GM18517 (cell line): ENCODE results near the gene DEDD2.
A peak's percentile ranks its signal among the peaks of the same experiment; 100 is the strongest.

Source experiments
- ATAC-seq: cut with Tn5 transposase; IDR thresholded peaks from one replicate; pipeline ENCODE4 v1.9.1; 2021; ENCODE audit warnings: mild to moderate bottlenecking, moderate library complexity; ENCODE audit not compliant: unreplicated experiment

DEDD2 gene

DNA sequence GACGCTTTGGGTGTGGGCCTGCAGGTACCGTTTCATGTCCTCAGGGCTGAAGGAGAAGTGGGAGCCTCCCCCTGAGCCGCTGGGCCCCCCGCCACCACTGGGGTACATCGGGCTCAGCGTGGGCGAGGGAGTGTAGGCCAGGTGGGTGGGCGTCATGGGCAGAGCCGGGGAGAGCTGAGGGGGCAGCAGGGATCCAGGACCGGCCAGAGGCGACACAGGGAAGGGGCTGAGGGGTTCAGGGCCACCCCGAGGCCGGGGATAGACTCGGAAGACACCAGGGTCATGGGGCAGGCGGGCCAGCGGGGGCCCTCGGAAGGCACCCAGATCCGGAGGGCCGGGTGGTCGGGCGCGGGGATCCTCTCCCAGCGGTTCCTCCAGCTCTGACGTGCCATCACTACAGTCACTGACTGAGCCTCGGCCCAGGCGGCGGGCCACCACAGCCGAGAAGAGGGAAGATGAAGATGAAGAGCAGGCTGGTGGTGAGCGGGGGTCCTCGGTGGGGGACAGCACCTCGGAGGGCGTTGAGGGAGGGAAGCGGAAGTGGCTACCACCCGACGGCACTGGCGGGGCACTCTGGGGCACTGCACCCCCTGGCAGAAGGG, 31.8 kb upstream of the DEDD2 start:
- no peak for ATAC-seq

DNA sequence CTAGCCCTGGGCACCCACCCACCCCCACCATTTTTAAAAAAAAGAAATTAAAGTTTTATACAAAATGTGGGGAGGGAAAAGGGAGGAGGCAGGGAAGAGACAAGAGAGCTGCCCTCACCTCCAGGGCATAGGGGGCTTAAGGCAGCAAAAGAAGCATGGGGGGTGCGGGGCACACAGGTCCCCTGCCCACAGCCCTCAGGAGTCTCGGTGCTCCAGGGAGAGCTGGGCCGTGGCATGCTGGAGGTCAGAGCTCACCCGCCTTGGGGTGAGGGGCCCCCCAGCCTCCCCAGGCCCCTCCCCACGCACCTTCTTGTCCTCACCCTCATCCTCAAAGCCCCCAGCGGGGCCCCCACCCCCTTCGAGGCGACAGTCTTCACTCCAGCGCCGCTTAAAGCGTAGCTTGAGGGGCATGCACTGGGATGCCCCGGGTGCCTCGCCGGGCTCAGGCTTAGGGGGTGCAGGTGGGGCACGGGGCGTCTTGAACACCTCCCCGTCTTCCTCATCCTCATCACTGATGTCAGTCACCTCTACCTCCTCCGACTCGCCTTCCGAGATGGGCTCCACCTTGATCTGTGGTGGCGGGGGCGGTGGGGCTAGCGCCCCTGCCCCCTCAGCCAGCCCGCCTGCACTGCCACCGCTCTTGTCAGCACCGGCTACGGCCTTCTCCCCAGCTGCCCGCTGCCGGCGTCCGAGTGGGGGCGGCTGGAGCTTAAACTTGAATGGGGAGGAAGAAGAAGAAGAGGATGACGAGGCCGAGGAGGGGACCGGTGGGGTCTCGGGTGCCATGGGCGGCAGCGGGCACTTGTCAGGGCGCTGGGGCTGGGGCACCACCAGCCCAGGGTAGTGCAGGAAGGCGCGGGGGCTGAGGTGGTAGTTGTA, 31.0 kb upstream of the DEDD2 start:
- ATAC-seq: no peak

DNA sequence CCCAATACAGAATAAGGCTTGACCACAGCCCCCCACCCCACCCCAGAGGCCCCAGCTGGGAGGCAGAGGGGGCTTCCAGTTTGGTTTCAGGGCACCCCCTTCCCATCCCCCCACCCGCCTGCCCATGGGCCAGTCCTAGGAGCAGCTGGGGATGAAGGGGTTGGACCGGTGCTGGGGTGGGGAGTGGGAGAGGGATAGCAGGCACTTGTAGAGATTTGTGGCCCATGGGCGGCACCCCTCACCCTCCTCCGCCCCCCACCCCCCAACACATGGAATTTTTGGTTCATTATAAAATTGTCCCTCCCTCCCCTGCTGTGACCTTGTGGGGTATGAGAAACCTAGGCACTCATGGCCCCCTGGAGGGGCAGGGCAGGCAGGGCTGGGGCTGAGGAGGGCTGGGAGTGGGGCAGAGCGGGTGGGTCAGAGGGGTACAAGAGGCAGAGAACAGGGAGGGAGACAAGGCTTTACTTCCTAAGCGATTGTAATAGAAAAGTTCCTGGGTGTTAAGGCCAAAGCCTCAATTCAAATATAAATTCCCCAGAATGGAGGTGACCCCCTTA, 30.2 kb upstream of the DEDD2 start:
- ATAC-seq: no peak

DNA sequence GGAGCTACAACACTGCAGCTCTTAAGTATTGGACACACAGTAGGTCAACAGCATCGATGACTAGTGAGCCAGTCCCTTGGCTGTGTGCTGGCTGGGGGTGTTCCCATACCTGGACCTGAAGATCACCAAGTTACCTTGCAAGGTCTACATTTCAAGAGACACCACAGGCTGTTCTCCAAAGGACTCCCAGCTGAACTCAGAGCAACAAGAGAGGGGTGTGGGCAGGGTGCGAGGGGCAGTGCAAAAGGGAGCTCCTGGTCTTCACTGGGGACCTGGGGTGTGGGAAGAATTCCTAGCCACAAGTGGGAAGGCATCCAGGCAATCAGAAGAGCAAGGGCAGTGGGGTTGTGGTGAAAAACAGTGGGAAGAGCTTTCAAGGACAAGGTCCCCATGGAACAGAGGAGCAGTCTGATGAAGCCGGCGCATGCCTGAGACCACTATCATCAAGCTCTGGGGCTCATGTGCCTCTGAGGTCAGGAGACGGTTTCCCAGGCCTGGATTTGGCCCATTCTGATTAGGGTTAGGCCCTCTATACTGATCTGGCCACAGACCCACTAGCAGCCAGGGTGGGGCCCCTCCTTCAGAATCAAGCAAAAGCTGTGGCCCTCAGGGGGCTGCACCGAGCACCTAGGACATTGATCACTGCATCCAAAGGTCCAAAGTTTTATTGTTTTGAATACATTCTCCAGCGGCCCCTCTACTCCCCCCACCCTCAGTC, 29.6 kb upstream of the DEDD2 start:
- no peak for ATAC-seq

DNA sequence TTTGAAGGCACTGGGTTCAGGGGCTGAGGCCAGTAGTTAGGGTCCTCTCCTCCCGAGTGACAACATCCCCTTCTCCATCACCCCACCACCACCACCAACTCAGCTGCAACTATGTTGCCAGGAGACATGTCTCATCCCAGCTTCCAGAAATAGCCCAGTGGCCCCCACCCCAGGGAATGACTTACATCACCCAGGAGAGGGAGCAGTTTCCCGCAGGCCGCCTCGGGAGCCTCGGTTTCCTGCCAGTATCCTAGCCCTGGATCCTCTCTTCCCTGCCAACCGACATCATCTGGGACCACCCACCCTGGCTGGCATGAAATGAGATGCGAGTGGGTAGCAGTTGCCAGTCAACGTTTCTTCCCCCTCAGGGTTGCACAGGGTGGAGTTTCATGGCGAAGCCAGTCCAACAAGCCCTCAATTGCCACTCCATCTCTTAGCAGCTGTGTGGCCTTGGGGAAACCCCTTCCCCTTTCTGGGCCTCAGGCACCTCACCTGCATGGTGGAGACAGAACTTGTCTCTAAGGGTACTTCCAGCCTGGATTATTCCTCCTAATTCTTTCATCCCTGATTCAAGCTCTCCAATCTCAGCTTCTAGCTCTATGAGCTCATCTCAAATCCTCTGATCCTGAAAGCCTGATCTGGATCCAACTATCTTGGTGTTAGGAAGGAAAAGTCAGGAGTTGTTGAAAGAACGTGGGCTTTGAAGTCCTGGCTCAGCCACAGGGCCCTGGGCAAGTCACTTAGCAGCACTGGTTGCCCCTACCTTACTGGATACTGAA, 28.9 kb upstream of the DEDD2 start:
- ATAC-seq: no peak

DNA sequence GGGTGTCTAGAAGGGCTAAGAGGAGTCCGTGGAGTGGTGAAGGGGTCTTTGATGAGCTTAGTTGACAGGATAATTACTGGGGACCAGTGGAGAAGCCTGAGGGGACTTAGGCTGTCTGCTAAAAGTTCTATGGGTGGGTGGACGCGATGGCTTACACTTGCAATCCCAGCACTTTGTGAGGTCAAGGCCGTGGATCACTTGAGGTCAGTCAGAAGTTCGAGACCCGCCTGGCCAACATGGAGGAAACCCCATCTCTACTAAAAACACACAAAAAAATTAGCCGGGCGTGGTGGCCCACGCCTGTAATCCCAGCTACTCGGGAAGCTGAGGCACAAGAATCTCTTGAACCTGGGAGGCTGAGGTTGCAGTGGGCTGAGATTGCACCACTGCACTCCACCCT, 27.8 kb upstream of the DEDD2 start:
- no peak for ATAC-seq

DNA sequence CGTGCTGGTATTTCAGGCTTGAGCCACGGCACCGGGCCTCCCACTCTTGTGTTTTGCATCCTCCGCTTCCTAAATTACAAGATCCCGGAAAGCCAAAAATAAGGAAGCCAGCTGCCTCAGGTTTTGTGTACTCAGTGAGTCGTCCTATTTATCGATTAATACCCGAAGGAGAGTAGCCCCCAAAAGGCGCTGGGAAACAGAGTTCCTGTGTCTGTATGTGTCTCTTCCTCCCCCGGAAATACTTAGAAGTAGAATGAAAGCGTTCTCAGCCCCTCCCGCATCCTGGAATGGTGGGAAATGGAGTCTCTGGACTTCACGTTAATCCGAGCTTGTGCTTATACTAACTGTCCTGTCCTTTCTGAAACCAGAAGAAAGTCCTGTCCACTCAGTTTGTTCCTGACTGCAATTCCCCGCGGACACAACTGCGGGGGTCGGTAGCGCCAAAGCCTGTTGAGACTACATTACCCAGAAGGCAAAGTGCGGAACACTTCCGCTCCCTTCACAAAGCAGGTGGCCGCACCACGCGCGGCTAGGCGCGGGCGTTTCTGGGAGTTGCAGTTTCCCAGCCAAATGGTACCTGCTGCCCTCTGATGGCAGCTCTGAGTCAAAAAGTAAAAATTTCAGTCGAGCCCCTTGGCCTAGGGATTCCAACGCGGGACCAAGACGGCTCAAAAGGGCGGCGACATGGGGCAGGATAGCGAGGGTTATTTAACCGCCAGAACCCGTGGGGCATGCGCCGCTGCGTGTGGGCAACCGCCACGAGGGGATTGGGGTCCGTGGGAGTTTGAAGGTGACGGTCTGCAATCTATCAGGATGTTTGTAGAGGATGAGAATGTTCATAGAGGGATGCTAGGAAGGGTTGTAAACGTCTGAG, 27.1 kb upstream of the DEDD2 start:
- ATAC-seq: peak; percentile 43

DNA sequence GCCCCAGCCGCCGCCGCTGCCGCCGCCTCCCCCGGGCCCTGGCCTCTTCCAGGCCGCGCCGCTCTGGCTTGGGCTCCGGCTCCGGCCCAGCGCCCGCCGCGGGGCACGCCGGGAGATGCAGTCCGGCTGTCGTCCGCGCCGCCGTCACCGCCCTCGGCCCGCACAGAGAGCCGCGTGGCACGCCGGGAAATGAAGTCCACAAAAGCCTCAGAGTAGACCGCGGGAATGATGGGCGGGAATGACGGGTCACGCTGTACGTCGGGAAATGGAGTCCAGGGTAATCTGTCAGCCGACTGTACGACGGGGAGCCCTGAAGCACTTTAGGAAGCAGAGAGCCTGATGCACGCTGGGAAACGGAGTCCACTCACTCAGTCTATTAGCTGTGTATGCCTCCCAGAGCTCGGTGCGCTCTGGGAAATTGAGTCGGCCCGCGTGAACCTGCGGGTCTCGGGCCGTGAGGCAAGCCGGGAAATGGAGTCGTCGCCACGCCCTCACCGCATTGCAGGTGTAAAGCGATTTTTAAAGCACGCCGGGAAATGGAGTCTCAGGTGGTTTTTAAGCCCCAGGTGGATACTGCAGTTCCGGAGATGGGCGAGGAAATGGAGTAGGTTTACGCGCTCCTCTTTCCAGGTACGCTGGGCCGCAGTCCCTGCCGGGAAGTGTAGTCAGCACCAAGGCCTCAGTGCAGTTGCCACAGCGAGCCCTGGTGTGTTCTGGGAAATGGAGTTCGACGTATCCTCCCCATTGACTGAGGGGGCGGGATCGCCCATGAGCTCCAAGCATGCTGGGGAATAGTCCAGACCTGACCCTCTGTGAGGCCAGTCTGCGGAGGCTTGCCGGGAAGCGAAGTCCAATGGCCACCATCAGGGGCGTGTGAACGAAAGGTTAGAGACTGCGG, 25.3 kb upstream of the DEDD2 start, which contains the start of gene GSK3A:
GSK3A (minus strand) TSS at position 91 of the 898 bp plus-strand sequence. CDS start 137 bp downstream, outside the sequence.
- ATAC-seq: peak; percentile 61

DNA sequence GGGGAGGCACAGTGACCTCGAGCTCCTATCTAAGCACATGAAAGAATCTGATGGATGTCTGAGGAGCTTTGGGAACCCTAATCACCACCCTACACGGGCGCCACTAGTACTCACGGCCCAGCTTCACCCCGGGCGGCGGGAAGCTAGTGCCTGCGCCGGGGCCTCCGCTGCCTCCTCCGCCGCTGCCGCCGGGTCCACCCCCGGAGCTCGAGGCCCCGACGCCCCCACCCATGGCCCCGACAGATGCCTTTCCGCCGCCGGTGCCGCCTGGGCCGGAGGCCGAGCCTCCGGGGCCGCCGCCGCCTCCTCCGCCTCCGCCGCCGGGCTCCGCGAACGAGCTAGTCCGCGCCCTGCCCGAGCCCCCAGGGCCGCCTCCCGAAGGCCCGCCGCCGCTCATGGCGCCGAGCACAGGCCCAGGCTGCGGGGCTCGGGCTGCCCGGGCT, 24.6 kb upstream of the DEDD2 start:
- peak; percentile 1 for ATAC-seq

DNA sequence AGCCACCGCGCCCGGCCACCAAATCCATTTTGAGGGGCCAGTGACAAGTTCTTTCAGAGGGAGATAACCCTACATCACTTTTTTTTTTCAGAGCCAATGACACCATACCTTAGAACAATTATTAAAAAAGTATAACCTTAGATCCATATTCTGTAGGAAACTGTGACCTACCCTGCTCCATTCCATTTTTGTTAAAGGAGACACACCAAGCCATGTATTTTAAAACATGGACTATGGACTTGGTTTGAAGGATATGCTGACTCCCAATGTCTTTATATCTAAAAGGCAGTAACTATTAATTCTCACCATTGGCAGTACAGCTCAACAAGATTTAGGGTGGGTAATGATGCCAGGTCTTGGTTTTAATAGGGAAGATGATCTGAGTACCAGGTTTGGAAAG, 23.8 kb upstream of the DEDD2 start:
- no peak for ATAC-seq

DNA sequence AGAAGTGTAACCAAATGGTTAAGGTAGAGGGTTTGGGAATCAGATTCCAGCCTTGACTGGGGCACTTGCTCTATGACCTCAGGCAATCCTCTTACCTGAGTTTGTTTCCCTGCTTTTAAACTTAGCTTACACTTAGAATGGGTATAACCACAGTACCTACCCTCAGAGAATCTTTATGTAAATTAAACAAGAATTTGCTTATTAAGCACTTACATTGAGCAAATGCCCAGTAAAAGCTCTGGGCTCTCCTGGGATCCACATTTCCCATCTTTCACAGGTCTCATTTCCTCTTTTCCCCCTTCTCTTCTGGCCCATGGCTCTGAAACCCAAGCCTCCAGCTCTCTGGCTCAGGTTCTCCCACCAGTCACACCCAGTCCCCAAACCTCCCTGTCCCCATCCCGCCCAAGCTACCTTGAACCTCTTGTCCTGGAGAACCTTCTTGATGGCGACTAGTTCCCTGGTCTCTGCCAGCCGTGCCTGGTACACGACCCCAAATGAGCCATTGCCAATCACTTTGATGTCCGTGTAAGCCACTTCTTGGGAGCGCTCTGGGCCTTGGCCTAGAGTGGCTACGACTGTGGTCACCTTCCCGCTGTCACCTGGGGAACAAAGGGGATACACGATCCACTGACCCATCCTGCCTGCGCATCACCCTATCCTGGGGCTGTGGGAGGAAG, 22.2 kb upstream of the DEDD2 start:
- ATAC-seq: no peak

DNA sequence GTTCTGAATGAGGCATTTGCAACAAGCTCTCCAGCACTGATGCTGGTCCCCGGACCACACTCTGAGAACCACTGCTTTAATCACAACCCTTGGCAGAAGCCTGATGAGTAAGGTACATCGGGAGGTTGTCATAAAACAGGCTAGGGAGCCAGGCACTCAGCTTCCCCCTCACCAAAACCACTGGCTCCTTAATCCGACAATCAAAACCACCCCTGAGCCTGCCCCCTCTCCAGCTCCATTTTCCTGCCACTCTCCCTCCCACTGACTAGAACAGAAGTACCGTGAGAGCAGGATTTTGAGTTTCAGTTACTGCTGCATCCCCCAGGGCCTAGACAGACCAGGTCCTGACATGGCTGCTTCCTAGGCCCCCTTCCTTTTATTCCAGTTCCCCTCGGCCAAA, 17.7 kb upstream of the DEDD2 start:
- no peak for ATAC-seq

DNA sequence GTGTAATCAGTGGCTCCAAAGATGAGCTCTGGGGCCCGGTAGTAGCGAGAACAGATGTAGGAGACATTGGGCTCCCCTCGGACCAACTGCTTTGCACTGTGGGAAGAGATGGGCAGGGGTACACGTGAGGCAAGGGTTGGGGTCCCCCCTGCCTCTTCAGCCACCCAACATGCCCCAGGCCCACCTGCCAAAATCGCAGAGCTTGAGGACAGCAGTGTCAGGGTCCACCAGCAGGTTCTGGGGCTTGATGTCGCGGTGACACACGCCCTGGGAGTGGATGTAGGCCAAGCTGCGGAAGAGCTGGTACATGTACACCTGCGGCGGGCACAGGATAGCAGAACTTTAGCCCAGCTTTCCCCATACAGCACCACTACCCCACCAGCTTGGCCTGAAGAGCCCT, 16.9 kb upstream of the DEDD2 start:
- ATAC-seq: no peak

DNA sequence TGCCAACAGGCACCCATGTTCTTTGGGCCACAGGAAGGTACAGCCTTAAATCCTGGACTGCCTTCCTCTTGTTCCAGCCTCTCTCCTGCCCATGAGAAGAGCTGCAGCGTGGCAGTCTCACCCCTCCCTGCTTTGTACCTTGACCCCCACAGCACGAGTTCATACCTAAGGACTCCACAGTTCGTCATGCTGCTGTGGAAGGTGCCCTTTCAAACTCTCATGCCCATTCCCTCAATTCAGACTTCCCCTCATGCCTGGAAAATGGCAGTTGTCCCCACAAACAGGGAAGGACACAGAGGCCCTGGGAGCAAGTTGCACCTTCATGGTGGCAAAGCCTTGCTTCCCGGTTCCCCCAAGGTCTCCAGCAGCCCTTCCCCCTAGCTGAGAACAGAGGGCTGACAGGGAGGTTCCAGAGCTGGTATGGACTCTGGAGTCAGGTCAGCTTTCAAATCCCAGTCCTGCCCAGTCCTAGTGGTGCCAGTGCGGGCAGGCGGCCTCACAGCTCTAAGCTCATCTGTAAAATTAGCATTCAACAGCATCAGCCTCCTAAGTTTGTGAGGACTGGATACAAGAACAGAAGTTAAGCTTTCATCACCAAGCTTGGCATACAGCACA, 16.3 kb upstream of the DEDD2 start:
- ATAC-seq: no peak

DNA sequence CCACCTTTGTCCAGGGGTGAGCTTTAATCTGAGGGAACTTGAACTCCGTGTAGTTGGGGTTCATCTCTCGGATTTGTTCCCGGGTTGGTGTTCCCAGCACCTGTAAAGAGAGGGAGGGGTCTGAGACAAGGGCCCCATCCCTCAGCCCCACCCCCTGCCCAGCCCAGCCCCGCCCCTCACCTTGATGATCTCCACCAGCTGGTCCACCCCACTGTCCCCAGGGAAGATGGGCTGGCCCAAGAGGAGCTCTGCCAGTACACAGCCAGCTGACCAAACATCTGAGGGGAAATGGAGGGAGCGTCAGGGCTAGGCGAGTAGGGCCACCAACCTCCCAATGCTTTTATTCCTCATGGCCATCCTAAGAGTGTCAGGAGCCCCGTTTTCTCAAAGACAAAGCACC, 15.6 kb upstream of the DEDD2 start:
- ATAC-seq: no peak

DNA sequence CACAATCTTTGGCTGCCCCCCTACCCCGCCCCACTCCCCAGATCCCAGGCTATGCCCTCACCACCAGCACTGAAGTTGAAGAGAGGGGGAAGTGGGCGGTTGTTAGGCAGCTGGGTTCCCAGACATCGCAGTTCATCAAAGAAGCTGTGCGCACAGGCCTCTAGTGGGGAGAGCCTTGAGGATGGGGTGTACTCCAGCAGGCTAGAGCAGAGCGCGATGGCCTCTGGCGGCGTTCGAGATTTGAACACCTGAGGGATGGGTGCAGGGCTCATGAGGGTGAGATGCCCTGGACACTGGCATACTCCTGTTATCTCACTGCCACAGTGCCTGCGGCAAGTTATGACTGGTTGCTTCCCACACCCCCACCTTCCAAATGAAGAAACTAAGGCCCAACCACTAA, 15.0 kb upstream of the DEDD2 start:
- ATAC-seq: no peak

DNA sequence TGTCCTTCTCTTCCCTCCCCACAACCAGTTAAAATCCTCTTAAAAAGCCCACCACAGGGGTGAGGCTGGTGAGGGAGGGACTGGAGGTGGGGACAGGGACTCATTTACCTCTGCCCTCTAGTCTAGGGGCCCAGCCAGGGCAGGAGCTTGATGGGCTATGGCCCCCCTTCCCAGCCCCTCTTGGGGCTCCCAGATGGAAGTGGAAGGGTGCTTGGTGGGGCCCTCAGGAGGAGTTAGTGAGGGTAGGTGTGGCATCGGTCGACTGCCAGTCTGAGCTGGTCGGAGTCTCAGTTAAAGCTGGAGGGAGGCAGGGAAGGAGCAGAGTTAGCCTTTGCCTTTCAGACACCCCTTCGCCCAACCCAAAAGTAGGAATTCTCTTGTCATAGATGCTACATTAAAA, 13.1 kb upstream of the DEDD2 start:
- no peak for ATAC-seq
